Gastroesophageal sphincter (tissue), 3 donors: ENCODE measurements around the gene DYRK1A.

Experiments
- EP300 ChIP-seq: sonication (generic); formaldehyde crosslinking; IDR thresholded peaks from one replicate; pipeline ENCODE4 v1.6.1; 2017; ENCODE audit warnings: antibody characterized with exemption, mild to moderate bottlenecking
- TF ChIP-seq, protein P1 (sequence below), 4 experiments: fragments of 200-600 bp in 2 of 4; fragments of 450-650 bp in 2 of 4; sonication (generic) in 1 of 4; IDR thresholded peaks; one replicate each; pipeline ENCODE4 v1.5.1; 2017 to 2019; ENCODE audit warnings: antibody characterized with exemption in 4 of 4, mild to moderate bottlenecking in 2 of 4, moderate library complexity in 2 of 4

DNA sequence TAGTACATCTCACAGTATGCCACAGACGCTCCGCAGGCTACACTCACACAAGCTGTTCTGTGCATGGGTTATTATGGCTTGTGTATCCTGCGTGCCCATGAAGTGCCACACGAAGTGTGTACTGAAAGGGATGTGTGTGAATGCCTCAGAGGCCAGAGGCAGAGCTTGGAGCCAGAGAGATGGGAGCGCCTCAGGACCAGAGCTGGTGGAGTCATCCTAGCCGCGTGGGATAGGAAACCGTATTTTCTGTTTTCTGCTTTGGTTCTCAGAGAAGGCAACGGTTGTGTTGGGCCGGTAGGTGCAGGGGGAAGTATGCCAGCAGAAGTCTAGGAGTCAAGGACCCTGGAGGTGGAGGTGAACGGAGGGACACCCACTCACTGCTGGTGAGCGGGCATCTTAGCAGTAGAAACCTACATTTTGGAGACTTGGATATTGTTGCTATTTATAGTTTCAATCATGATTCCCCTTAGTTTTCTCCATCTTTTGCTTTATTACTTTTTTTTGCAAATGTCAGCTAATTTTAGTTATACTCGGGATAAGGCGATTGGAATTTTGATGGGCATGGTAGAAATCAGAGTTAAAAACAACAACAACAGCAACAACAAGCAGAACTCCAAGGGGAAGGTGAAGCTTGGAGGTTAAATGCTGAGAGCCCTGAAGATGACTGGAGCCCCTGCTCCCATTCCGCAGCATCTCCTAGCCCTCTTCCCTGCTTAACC is 188.2 kb downstream of the DYRK1A start:
- TF ChIP-seq, protein P1, sequence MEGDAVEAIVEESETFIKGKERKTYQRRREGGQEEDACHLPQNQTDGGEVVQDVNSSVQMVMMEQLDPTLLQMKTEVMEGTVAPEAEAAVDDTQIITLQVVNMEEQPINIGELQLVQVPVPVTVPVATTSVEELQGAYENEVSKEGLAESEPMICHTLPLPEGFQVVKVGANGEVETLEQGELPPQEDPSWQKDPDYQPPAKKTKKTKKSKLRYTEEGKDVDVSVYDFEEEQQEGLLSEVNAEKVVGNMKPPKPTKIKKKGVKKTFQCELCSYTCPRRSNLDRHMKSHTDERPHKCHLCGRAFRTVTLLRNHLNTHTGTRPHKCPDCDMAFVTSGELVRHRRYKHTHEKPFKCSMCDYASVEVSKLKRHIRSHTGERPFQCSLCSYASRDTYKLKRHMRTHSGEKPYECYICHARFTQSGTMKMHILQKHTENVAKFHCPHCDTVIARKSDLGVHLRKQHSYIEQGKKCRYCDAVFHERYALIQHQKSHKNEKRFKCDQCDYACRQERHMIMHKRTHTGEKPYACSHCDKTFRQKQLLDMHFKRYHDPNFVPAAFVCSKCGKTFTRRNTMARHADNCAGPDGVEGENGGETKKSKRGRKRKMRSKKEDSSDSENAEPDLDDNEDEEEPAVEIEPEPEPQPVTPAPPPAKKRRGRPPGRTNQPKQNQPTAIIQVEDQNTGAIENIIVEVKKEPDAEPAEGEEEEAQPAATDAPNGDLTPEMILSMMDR (IDR thresholded peaks at IDR 0.05) = no peak
- no peak for TF ChIP-seq EP300
